Activated T-cell treated with anti-CD3 and anti-CD28 coated beads for 48 hours (primary cell): Measurements from ENCODE around the gene GJA1.
"Not testable (repeated sequence)": the region's sequence is repeated elsewhere in the genome, so short reads cannot be mapped to it uniquely, and the experiment has no call there.

Source experiments
- DNase-seq: peaks from one replicate; pipeline ENCODE4 v3.0.0-alpha.2; 2020; ENCODE audit warnings: low read depth

The GJA1 gene

GRCh38 chr6:121435444-121436069 is at the start of gene GJA1:
Gene GJA1 (plus strand): TSS chr6:121435646. CDS start chr6:121446848, 11,202 bp downstream.
- DNase-seq = no peak

DNA sequence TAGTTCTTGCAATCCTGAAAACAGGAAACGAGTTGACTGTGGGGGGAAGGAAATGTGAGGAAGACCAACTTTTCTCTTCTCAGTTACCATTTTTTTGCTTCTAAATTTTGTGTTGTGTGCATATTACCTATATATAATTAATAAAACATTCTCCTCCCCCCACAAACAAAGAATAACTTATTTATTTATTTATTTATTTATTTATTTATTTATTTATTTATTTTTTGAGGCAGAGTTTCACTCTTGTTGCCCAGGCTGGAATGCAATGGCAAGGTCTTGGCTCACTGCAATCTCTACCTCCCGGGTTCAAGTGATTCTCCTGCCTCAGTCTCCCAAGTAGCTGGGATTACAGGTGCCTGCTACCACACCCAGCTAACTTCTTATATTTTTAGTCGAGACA is 48.9 kb upstream of the GJA1 start:
- DNase-seq = not testable (repeated sequence)

GRCh38 chr6:121389419-121389818 is 46.0 kb upstream of the GJA1 start:
- no peak for DNase-seq

DNA sequence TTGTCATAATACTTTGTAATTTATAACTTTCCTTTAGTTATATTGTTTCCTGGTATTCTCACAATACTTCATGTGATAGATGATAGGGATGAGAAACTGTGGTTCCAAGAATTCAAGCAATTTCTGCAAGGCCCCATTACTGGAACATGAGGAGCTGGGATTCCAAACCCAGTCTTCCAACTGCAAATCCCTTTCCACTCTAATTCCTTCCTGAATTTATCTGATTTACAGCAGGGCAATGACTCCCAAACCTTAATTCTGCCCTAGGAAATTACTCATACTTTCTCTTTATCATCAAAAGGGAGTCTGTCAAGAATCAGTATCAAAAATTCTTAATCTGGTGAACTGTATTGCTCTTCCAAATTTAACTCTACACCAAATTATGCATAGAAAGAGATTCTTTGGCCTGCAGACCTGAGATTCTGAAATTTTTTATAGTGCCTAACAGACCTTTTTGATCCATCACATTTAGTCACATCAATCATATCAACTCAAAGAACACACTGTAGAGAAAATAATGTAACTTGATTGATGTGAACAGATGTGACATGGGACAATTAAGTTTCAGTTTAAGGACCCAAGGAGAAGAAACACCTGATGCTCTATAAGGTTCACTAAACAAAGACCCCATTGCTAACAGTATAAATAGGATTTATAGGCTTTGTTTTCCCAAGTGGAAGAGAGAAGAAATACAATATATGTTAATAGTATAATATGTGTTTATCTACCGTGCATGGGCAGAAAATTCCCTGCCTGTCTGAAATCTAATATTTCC is 41.5 kb upstream of the GJA1 start:
- no peak for DNase-seq

GRCh38 chr6:121395736-121396135 is 39.7 kb upstream of the GJA1 start:
- DNase-seq = no peak

DNA sequence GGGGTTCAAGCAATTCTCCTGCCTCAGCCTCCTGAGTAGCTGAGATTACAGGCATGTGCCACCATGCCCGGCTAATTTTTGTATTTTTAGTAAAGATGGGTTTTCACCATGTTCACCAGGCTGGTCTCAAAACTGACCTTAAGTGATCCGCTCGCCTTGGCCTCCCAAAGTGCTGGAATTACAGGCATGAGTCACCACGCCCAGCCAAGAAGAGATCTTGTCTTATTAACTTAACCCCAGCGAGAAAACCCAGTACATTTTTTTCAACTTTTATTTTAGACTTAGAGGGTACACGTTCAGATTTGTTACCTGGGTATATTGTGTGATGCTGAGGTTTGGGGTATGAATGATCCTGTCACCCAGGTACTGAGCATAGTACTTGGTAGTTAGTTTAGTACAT is 38.3 kb upstream of the GJA1 start:
- DNase-seq = not testable (repeated sequence)

- DNase-seq = no peak
Observed at GRCh38 chr6:121398127-121398526, 37.3 kb upstream of the GJA1 start.

- no peak for DNase-seq
Observed at GRCh38 chr6:121399966-121400365, 35.5 kb upstream of the GJA1 start.

DNA sequence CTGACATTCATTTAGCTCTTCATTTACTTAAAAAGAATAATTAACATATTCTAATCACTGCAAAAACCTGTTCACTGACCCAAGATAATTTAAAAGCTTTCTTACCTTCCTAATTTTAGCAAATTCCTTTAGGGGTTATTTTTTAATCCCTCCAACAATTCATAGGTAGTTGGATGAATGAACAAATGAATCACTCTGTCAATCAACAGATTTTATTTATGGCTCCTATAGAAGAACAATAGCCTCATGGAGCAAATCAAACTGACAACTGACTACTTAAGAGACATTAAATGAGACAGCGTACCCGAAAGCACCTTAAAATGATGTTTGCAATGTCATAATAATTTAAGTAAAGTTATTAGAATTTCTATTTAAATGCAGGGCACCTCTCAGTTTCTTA is 31.5 kb upstream of the GJA1 start:
- no peak for DNase-seq

- DNase-seq = no peak
Observed at GRCh38 chr6:121405306-121405705, 30.1 kb upstream of the GJA1 start.

- no peak for DNase-seq
Observed at GRCh38 chr6:121408321-121408720, 27.1 kb upstream of the GJA1 start.

DNA sequence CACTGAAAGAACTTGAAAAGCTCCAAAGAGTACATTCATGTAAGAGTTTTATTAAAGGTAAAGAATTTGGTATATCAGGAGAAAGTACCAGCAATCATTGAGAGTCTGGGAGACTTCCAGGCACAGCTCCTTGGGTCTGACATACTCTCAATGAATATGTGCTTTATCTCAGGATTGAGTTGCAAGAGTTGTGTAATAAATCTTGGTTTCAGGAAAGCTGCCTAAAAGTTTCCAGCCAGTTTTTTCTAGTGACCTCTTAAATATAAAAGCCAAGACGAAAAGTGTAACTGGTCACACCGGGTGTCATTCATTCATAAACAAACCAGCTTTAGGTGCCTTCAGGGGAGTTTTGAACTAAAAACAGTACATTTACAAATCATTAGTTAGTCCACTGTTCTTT is 21.6 kb upstream of the GJA1 start:
- DNase-seq = no peak

GRCh38 chr6:121418346-121418745 is 17.1 kb upstream of the GJA1 start:
- DNase-seq = no peak

DNA sequence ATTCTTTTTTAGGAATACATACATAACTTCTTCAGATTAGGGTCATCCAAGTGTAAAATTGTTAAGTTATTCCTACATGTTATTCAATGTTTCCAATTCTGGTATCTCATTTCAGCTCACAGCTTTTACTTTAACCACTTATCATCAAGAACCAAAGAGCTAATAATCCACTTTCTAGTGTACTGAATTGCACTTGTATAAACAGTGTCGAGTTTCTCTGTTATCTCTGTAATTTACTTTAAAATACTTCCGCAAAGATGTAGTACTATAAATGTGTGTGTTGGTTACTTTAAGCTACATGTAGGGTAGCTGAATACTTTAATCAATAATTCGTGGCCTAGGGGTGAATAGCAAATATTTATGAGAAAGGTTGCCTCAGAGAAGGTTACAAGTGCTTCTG is 8.8 kb upstream of the GJA1 start:
- DNase-seq = no peak

DNA sequence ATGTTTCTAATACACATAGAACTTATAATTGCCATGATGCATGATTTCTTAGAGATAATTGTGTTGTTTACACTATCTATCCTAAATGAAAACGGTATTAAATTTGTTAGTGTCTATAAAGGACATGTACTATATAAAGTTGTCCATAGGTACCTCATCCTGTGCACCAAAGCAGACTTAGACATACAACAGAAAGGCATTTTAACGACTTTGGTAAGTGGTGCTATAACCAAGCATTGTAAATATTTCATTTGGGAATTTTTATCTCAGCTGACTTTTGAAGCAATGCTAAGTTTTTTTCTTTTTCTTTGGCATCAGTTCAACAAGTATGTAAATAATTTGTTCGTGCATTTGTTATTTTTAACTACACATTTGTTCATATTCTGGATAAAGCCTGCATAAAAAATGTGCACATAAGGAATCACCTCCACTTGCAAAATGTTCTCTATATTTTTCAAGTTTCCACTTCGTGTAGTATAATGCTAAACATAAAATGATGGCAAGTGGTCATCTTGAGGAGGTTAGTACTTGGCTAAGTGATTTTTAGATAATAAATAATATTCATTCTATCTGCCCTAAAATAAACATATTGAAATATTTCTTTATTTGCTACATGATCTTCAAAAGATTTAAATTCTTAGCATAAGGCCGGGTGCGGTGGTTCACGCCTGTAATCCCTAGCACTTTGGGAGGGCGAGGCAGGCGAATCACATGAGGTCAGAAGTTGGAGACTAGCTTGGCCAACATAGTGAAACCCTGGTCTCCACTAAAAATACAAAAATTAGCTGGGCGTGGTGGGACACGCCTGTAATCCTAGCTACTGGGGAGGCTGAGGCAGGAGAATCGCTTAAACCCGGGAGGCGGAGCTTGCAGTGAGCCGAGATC is 6.3 kb upstream of the GJA1 start:
- DNase-seq = no peak

- no peak for DNase-seq
Observed at GRCh38 chr6:121430514-121431460, 4.7 kb upstream of the GJA1 start.

- DNase-seq = not testable (repeated sequence)
Observed at GRCh38 chr6:121431776-121432175, 3.7 kb upstream of the GJA1 start.

- DNase-seq = no peak
Observed at GRCh38 chr6:121434037-121434770, 1.2 kb upstream of the GJA1 start.

- no peak for DNase-seq
Observed at GRCh38 chr6:121436274-121436857, 920 bp downstream of the GJA1 start.
